ENCODE data around the gene GET3.
A peak's percentile ranks its signal among the peaks of the same experiment; 100 is the strongest.
"Not testable (repeated sequence)": the region's sequence is repeated elsewhere in the genome, so short reads cannot be mapped to it uniquely, and the experiment has no call there.

Gene GET3

GRCh38 chr19:12736995-12737834 lies at the start of gene GET3:
GET3 (plus strand) TSS chr19:12737497; CDS start chr19:12737506, 9 bp downstream.
- peaks cover 9% of the 10 kb centered on the region for H3K4me1 ChIP-seq (ENCODE audit: control insufficient read depth, insufficient read depth, low read length)

GRCh38 chr19:12689012-12689411 lies 48.3 kb upstream of the GET3 start:
- no peaks in the 10 kb centered on the region for H3K36me3 ChIP-seq (ENCODE audit: control insufficient read depth, insufficient read depth, low read length)
- no peak overlapping the region for H3K27ac ChIP-seq (ENCODE audit: low read depth, low read length)
- no peaks in the 10 kb centered on the region for H3K9me3 ChIP-seq (ENCODE audit: control insufficient read depth, insufficient read depth, low read depth, low read length)
- no peaks in the 10 kb centered on the region for H3K27me3 ChIP-seq (ENCODE audit: control insufficient read depth, insufficient read depth, low read length)
- H3K4me1 ChIP-seq (ENCODE audit: control insufficient read depth, insufficient read depth, low read length) = no peaks in the 10 kb centered on the region
- H3K9ac ChIP-seq (ENCODE audit: low read length) = no peak overlapping the region
- no peak overlapping the region for H3K4me3 ChIP-seq (ENCODE audit: low read depth, low read length)

More at GRCh38 chr19:12736995-12737834, at the start of gene GET3:
- Histone ChIP-seq H3K9ac (ENCODE audit: low read length) (peak within 1 kb of the TSS; percentile 92), H3K27ac (ENCODE audit: low read depth, low read length) (peak within 1 kb of the TSS; percentile 96), H3K4me3 (ENCODE audit: low read depth, low read length) (peak within 1 kb of the TSS; percentile 87), H3K27me3 (ENCODE audit: control insufficient read depth, insufficient read depth, low read length) (no peaks in the 10 kb centered on the region), H3K9me3 (ENCODE audit: control insufficient read depth, insufficient read depth, low read depth, low read length) (no peaks in the 10 kb centered on the region), H3K36me3 (ENCODE audit: control insufficient read depth, insufficient read depth, low read length) (peaks cover 25% of the 10 kb centered on the region)

GRCh38 chr19:12689581-12690216 lies 47.6 kb upstream of the GET3 start:
- Histone ChIP-seq H3K9ac (ENCODE audit: low read length) (no peak overlapping the region), H3K27ac (ENCODE audit: low read depth, low read length) (no peak overlapping the region), H3K4me1 (ENCODE audit: control insufficient read depth, insufficient read depth, low read length) (no peaks in the 10 kb centered on the region), H3K27me3 (ENCODE audit: control insufficient read depth, insufficient read depth, low read length) (no peaks in the 10 kb centered on the region), H3K4me3 (ENCODE audit: low read depth, low read length) (no peak overlapping the region), H3K9me3 (ENCODE audit: control insufficient read depth, insufficient read depth, low read depth, low read length) (no peaks in the 10 kb centered on the region), H3K36me3 (ENCODE audit: control insufficient read depth, insufficient read depth, low read length) (no peaks in the 10 kb centered on the region)

GRCh38 chr19:12692960-12693359 lies 44.3 kb upstream of the GET3 start:
- Histone ChIP-seq H3K27me3 (ENCODE audit: control insufficient read depth, insufficient read depth, low read length) (no peaks in the 10 kb centered on the region), H3K36me3 (ENCODE audit: control insufficient read depth, insufficient read depth, low read length) (0 out of 2 replicates have a peak, but pooled peaks cover under 1% of the 10 kb centered on the region), H3K9me3 (ENCODE audit: control insufficient read depth, insufficient read depth, low read depth, low read length) (no peaks in the 10 kb centered on the region), H3K9ac (ENCODE audit: low read length) (no peak overlapping the region), H3K4me3 (ENCODE audit: low read depth, low read length) (no peak overlapping the region), H3K4me1 (ENCODE audit: control insufficient read depth, insufficient read depth, low read length) (peaks cover 4% of the 10 kb centered on the region; the same call in 1 of the 2 replicates), H3K27ac (ENCODE audit: low read depth, low read length) (no peak overlapping the region)

- Histone ChIP-seq H3K4me1 (ENCODE audit: control insufficient read depth, insufficient read depth, low read length) (peaks cover 4% of the 10 kb centered on the region; the same call in 1 of the 2 replicates), H3K9ac (ENCODE audit: low read length) (no peak overlapping the region), H3K9me3 (ENCODE audit: control insufficient read depth, insufficient read depth, low read depth, low read length) (no peaks in the 10 kb centered on the region), H3K27ac (ENCODE audit: low read depth, low read length) (no peak overlapping the region), H3K36me3 (ENCODE audit: control insufficient read depth, insufficient read depth, low read length) (peaks cover 14% of the 10 kb centered on the region), H3K27me3 (ENCODE audit: control insufficient read depth, insufficient read depth, low read length) (no peaks in the 10 kb centered on the region), H3K4me3 (ENCODE audit: low read depth, low read length) (no peak overlapping the region)
Observed at GRCh38 chr19:12694641-12695040, 42.7 kb upstream of the GET3 start.

- Histone ChIP-seq H3K4me1 (ENCODE audit: control insufficient read depth, insufficient read depth, low read length) (peaks cover 4% of the 10 kb centered on the region; the same call in 1 of the 2 replicates), H3K36me3 (ENCODE audit: control insufficient read depth, insufficient read depth, low read length) (peaks cover 19% of the 10 kb centered on the region), H3K27me3 (ENCODE audit: control insufficient read depth, insufficient read depth, low read length) (no peaks in the 10 kb centered on the region), H3K4me3 (ENCODE audit: low read depth, low read length) (no peak overlapping the region), H3K27ac (ENCODE audit: low read depth, low read length) (no peak overlapping the region), H3K9ac (ENCODE audit: low read length) (no peak overlapping the region), H3K9me3 (ENCODE audit: control insufficient read depth, insufficient read depth, low read depth, low read length) (no peaks in the 10 kb centered on the region)
Observed at GRCh38 chr19:12695096-12695495, 42.2 kb upstream of the GET3 start.

GRCh38 chr19:12695514-12695913 lies 41.8 kb upstream of the GET3 start:
- Histone ChIP-seq H3K9ac (ENCODE audit: low read length) (peak overlapping the region; percentile 49), H3K27me3 (ENCODE audit: control insufficient read depth, insufficient read depth, low read length) (no peaks in the 10 kb centered on the region), H3K9me3 (ENCODE audit: control insufficient read depth, insufficient read depth, low read depth, low read length) (no peaks in the 10 kb centered on the region), H3K4me1 (ENCODE audit: control insufficient read depth, insufficient read depth, low read length) (peaks cover 4% of the 10 kb centered on the region; the same call in 1 of the 2 replicates), H3K36me3 (ENCODE audit: control insufficient read depth, insufficient read depth, low read length) (peaks cover 22% of the 10 kb centered on the region), H3K27ac (ENCODE audit: low read depth, low read length) (no peak overlapping the region), H3K4me3 (ENCODE audit: low read depth, low read length) (peak overlapping the region; percentile 84)

GRCh38 chr19:12695997-12696365 lies 41.3 kb upstream of the GET3 start:
- Histone ChIP-seq H3K9me3 (ENCODE audit: control insufficient read depth, insufficient read depth, low read depth, low read length) (no peaks in the 10 kb centered on the region), H3K36me3 (ENCODE audit: control insufficient read depth, insufficient read depth, low read length) (peaks cover 27% of the 10 kb centered on the region), H3K9ac (ENCODE audit: low read length) (peak overlapping the region; percentile 86), H3K4me1 (ENCODE audit: control insufficient read depth, insufficient read depth, low read length) (peaks cover 4% of the 10 kb centered on the region; the same call in 1 of the 2 replicates), H3K27me3 (ENCODE audit: control insufficient read depth, insufficient read depth, low read length) (no peaks in the 10 kb centered on the region), H3K4me3 (ENCODE audit: low read depth, low read length) (peak overlapping the region; percentile 84), H3K27ac (ENCODE audit: low read depth, low read length) (no peak overlapping the region)

- H3K9me3 ChIP-seq (ENCODE audit: control insufficient read depth, insufficient read depth, low read depth, low read length) = no peaks in the 10 kb centered on the region
Observed at GRCh38 chr19:12696366-12697335, 40.6 kb upstream of the GET3 start, which contains the start of gene FBXW9. FBXW9 (minus strand) TSS chr19:12696631; CDS start chr19:12696581, 50 bp downstream.

GRCh38 chr19:12697425-12697824 lies 39.9 kb upstream of the GET3 start:
- not testable (repeated sequence) for H3K27ac ChIP-seq (ENCODE audit: low read depth, low read length); H3K27me3 ChIP-seq (ENCODE audit: control insufficient read depth, insufficient read depth, low read length); H3K9me3 ChIP-seq (ENCODE audit: control insufficient read depth, insufficient read depth, low read depth, low read length); H3K4me1 ChIP-seq (ENCODE audit: control insufficient read depth, insufficient read depth, low read length)
- Histone ChIP-seq H3K9ac (ENCODE audit: low read length) (peak overlapping the region; percentile 86), H3K36me3 (ENCODE audit: control insufficient read depth, insufficient read depth, low read length) (peaks cover 41% of the 10 kb centered on the region), H3K4me3 (ENCODE audit: low read depth, low read length) (peak overlapping the region; percentile 84)

More at GRCh38 chr19:12696366-12697335, 40.6 kb upstream of the GET3 start, which contains the start of gene FBXW9:
- peak within 1 kb of the TSS; percentile 47; the same call in 1 of the 2 replicates for H3K27ac ChIP-seq (ENCODE audit: low read depth, low read length)
- peak within 1 kb of the TSS; percentile 86 for H3K9ac ChIP-seq (ENCODE audit: low read length)
- peak within 1 kb of the TSS; percentile 84 for H3K4me3 ChIP-seq (ENCODE audit: low read depth, low read length)
- H3K4me1 ChIP-seq (ENCODE audit: control insufficient read depth, insufficient read depth, low read length) = peaks cover 4% of the 10 kb centered on the region; the same call in 1 of the 2 replicates
- no peaks in the 10 kb centered on the region for H3K27me3 ChIP-seq (ENCODE audit: control insufficient read depth, insufficient read depth, low read length)
- peaks cover 34% of the 10 kb centered on the region for H3K36me3 ChIP-seq (ENCODE audit: control insufficient read depth, insufficient read depth, low read length)
